DND-41 (cell line): ENCODE data around the gene MARVELD1.
A peak's percentile ranks its signal among the peaks of the same experiment; 100 is the strongest.

Experiments
- ATAC-seq: fragments of 200-7000 bp; cut with Tn5 transposase; 3 replicates; pipeline ENCODE4 v1.9.1; 2021; ENCODE audit warnings: low read depth; ENCODE audit not compliant: insufficient read depth
- DNase-seq: peaks from one replicate; pipeline ENCODE4 v3.0.0-alpha.2; 2020
- H2AFZ ChIP-seq: 2 replicates; pipeline ENCODE4 v1.6.0; 2012; ENCODE audit warnings: low read depth, low read length
- H3K27ac ChIP-seq: 2 replicates; pipeline ENCODE4 v1.5.1; 2012; ENCODE audit warnings: low read length, inconsistent platforms
- H3K27me3 ChIP-seq: fragments of 200-600 bp; sonication (generic); 2 replicates; pipeline ENCODE4 v1.6.0; 2012; ENCODE audit warnings: low read length, mild to moderate bottlenecking, inconsistent platforms; ENCODE audit not compliant: insufficient read depth, poor library complexity
- H3K36me3 ChIP-seq: 2 replicates; pipeline ENCODE4 v1.5.1; 2012; ENCODE audit warnings: low read length, inconsistent platforms; ENCODE audit not compliant: insufficient read depth
- H3K4me1 ChIP-seq: 2 replicates; pipeline ENCODE4 v1.5.1; 2012; ENCODE audit warnings: mild to moderate bottlenecking, low read length; ENCODE audit not compliant: insufficient read depth
- H3K4me2 ChIP-seq: 2 replicates; pipeline ENCODE4 v1.6.0; 2012; ENCODE audit warnings: mild to moderate bottlenecking, moderate library complexity, low read length, inconsistent platforms; ENCODE audit not compliant: insufficient read depth
- H3K4me3 ChIP-seq, 2 experiments: fragments of 200-600 bp in 1 of 2; shearing (Covaris generic) in 1 of 2; 2 replicates each; pipeline ENCODE4 v1.5.1; 2012 to 2016; ENCODE audit warnings: inconsistent platforms in 2 of 2, low read length in 2 of 2, mild to moderate bottlenecking in 2 of 2, low read depth in 1 of 2, moderate library complexity in 1 of 2
- H3K79me2 ChIP-seq: 2 replicates; pipeline ENCODE4 v1.6.0; 2012; ENCODE audit warnings: low read length, inconsistent platforms; ENCODE audit not compliant: insufficient read depth
- H3K9ac ChIP-seq: 2 replicates; pipeline ENCODE4 v1.6.0; 2012; ENCODE audit warnings: low read depth, mild to moderate bottlenecking, inconsistent platforms, low read length, moderate library complexity
- H3K9me3 ChIP-seq: 2 replicates; pipeline ENCODE4 v1.5.1; 2012; ENCODE audit warnings: low read length, moderate library complexity, mild to moderate bottlenecking, inconsistent platforms; ENCODE audit not compliant: insufficient read depth, severe bottlenecking
- H4K20me1 ChIP-seq: 2 replicates; pipeline ENCODE4 v1.6.0; 2012; ENCODE audit warnings: low read length; ENCODE audit not compliant: insufficient read depth
- CTCF ChIP-seq: IDR thresholded peaks from 2 replicates; pipeline ENCODE4 v1.5.1; 2012; ENCODE audit warnings: borderline replicate concordance, low read length, moderate library complexity, mild to moderate bottlenecking; ENCODE audit not compliant: poor library complexity, severe bottlenecking; ENCODE audit errors: extremely low read depth
- EZH2 ChIP-seq: IDR thresholded peaks from 3 replicates; pipeline ENCODE4 v1.6.1; 2012; ENCODE audit warnings: borderline replicate concordance, low read depth, mild to moderate bottlenecking, moderate library complexity, low read length, inconsistent platforms; ENCODE audit not compliant: severe bottlenecking

Gene MARVELD1

GRCh38 chr10:97686301-97686961, 27.1 kb upstream of the MARVELD1 start:
- DNase-seq: no peak
- TF ChIP-seq EZH2: no peak
- TF ChIP-seq CTCF: no peak
- ATAC-seq: no peak
- peak overlapping the region; percentile 61 to 98; a peak in 3 of 4 replicates for H3K4me3 ChIP-seq
- peak overlapping the region; percentile 70 for H3K9ac ChIP-seq
- H3K27ac ChIP-seq: peak overlapping the region; percentile 71
- H3K4me2 ChIP-seq: peak overlapping the region; percentile 100
- no peaks in the 10 kb centered on the region for H3K27me3 ChIP-seq
- H3K79me2 ChIP-seq: no peaks in the 10 kb centered on the region
- H2AFZ ChIP-seq: peak overlapping the region; percentile 96
- H4K20me1 ChIP-seq: no peaks in the 10 kb centered on the region
- no peaks in the 10 kb centered on the region for H3K36me3 ChIP-seq
- no peaks in the 10 kb centered on the region for H3K9me3 ChIP-seq
- peaks cover 29% of the 10 kb centered on the region for H3K4me1 ChIP-seq

- DNase-seq (peak; percentile 96), ATAC-seq (peak; percentile 96)
- Histone ChIP-seq H3K9ac (peak within 1 kb of the TSS; percentile 70), H3K9me3 (no peaks in the 10 kb centered on the region), H3K27ac (peak within 1 kb of the TSS; percentile 80), H3K79me2 (no peaks in the 10 kb centered on the region), H3K27me3 (no peaks in the 10 kb centered on the region), H3K4me1 (peaks cover 29% of the 10 kb centered on the region), H3K36me3 (no peaks in the 10 kb centered on the region), H3K4me2 (peak within 1 kb of the TSS; percentile 100), H3K4me3 (peak within 1 kb of the TSS; percentile 61 to 98; a peak in 3 of 4 replicates), H2AFZ (peak within 1 kb of the TSS; percentile 96), H4K20me1 (no peaks in the 10 kb centered on the region)
- TF ChIP-seq CTCF (no peak), EZH2 (no peak)
These were observed 26.4 kb upstream of the MARVELD1 start, which contains the start of gene AVPI1 for GRCh38 chr10:97686962-97687784. AVPI1 (minus strand) TSS chr10:97687241; CDS start chr10:97679905, 7,336 bp downstream.

- Histone ChIP-seq H3K79me2 (no peaks in the 10 kb centered on the region), H3K27ac (peak overlapping the region; percentile 80), H3K36me3 (no peaks in the 10 kb centered on the region), H3K4me2 (peak overlapping the region; percentile 100), H3K9ac (peak overlapping the region; percentile 70), H3K4me1 (peaks cover 29% of the 10 kb centered on the region), H4K20me1 (no peaks in the 10 kb centered on the region), H3K27me3 (no peaks in the 10 kb centered on the region), H3K9me3 (no peaks in the 10 kb centered on the region), H3K4me3 (peak overlapping the region; percentile 23 to 98; a peak in 3 of 4 replicates), H2AFZ (peak overlapping the region; percentile 96)
- ATAC-seq (no peak), DNase-seq (no peak)
- TF ChIP-seq CTCF (no peak), EZH2 (no peak)
These were observed 25.4 kb upstream of the MARVELD1 start for GRCh38 chr10:97687785-97688781.
